Neural cell (in vitro differentiated cells): Measurements from ENCODE around the gene SLC4A7. TPM values are rescaled to one million over a fixed set of nuclear protein-coding genes. Genes with fewer than 3 reads are reported as not detected.

Experiments used
- H2AFZ ChIP-seq: fragments of 200-600, 300-800 bp; sonication (generic), shearing (Covaris generic); 2 replicates; pipeline ENCODE4 v1.6.0; 2014; ENCODE audit warnings: low read depth, mild to moderate bottlenecking, antibody characterized with exemption, low read length, moderate library complexity
- H3F3A ChIP-seq: fragments of 200-600 bp; shearing (Covaris generic); 2 replicates; pipeline ENCODE4 v1.6.1; 2016; ENCODE audit warnings: mild to moderate bottlenecking, moderate library complexity, mixed read lengths, antibody characterized with exemption, low read length; ENCODE audit not compliant: insufficient read depth, poor library complexity, severe bottlenecking
- H3K27ac ChIP-seq: fragments of 200-600, 300-800 bp; sonication (generic), shearing (Covaris generic); 2 replicates; pipeline ENCODE4 v1.5.1; 2014; ENCODE audit warnings: mild to moderate bottlenecking, low read length, moderate library complexity
- H3K27me3 ChIP-seq: fragments of 300-800, 200-600 bp; sonication (generic), shearing (Covaris generic); 2 replicates; pipeline ENCODE4 v1.6.0; 2014; ENCODE audit warnings: mild to moderate bottlenecking, low read depth, low read length, moderate library complexity; ENCODE audit not compliant: insufficient read depth
- H3K36me3 ChIP-seq: fragments of 300-800, 200-600 bp; sonication (generic), shearing (Covaris generic); 2 replicates; pipeline ENCODE4 v1.5.1; 2014; ENCODE audit warnings: mild to moderate bottlenecking, antibody characterized with exemption, low read length, moderate library complexity; ENCODE audit not compliant: insufficient read depth
- H3K4me2 ChIP-seq: fragments of 300-800, 200-600 bp; sonication (generic), shearing (Covaris generic); 2 replicates; pipeline ENCODE4 v1.6.0; 2014; ENCODE audit warnings: mild to moderate bottlenecking, low read length
- H3K4me3 ChIP-seq: fragments of 300-800, 200-600 bp; sonication (generic), shearing (Covaris generic); 2 replicates; pipeline ENCODE4 v1.5.1; 2014; ENCODE audit warnings: mild to moderate bottlenecking, low read length, moderate library complexity
- H3K79me2 ChIP-seq: fragments of 200-600 bp; shearing (Covaris generic); replicated peaks from 2 replicates; pipeline ENCODE4 v1.6.0; 2014; ENCODE audit warnings: mild to moderate bottlenecking, low read length, moderate library complexity; ENCODE audit not compliant: insufficient read depth
- H3K9ac ChIP-seq: fragments of 300-800, 200-600 bp; sonication (generic), shearing (Covaris generic); 2 replicates; pipeline ENCODE4 v1.6.1; 2016; ENCODE audit warnings: mild to moderate bottlenecking, low read length, mixed read lengths
- H3K9me2 ChIP-seq: fragments of 200-600 bp; shearing (Covaris generic); 2 replicates; pipeline ENCODE4 v1.6.1; 2016; ENCODE audit warnings: mild to moderate bottlenecking, low read length, mixed read lengths; ENCODE audit not compliant: insufficient read depth
- H3K9me3 ChIP-seq: fragments of 200-600, 300-800 bp; sonication (generic), shearing (Covaris generic); 2 replicates; pipeline ENCODE4 v1.6.1; 2016; ENCODE audit warnings: mild to moderate bottlenecking, mixed run types, low read length, moderate library complexity, mixed read lengths
- H4K20me1 ChIP-seq: fragments of 200-600 bp; shearing (Covaris generic); 2 replicates; pipeline ENCODE4 v1.6.1; 2016; ENCODE audit warnings: mild to moderate bottlenecking, mixed run types; ENCODE audit not compliant: insufficient read depth
- EP300 ChIP-seq: fragments of 450-650 bp; conservative IDR thresholded peaks from 2 replicates; pipeline ENCODE4 v1.6.1; 2014; ENCODE audit warnings: antibody characterized with exemption, mild to moderate bottlenecking, moderate library complexity; ENCODE audit not compliant: poor library complexity, severe bottlenecking
- EZH2 ChIP-seq: fragments of 200-600, 300-800 bp; shearing (Covaris generic), sonication (generic); IDR thresholded peaks from 2 replicates; pipeline ENCODE4 v1.6.1; 2014; ENCODE audit warnings: antibody characterized with exemption, low read length, borderline replicate concordance, mild to moderate bottlenecking; ENCODE audit not compliant: insufficient read depth, poor library complexity, severe bottlenecking
- MXI1 ChIP-seq: fragments of 450-650 bp; conservative IDR thresholded peaks from 2 replicates; pipeline ENCODE4 v1.6.1; 2014; ENCODE audit warnings: antibody characterized with exemption, mild to moderate bottlenecking; ENCODE audit not compliant: poor library complexity, severe bottlenecking
- POLR2AphosphoS5 ChIP-seq: IDR thresholded peaks from 2 replicates; pipeline ENCODE4 v1.6.1; 2012
- RAD21 ChIP-seq: fragments of 450-650 bp; conservative IDR thresholded peaks from 2 replicates; pipeline ENCODE4 v1.6.1; 2014; ENCODE audit warnings: antibody characterized with exemption, mild to moderate bottlenecking, moderate library complexity
- SMC3 ChIP-seq: fragments of 450-650 bp; conservative IDR thresholded peaks from 2 replicates; pipeline ENCODE4 v1.6.1; 2014; ENCODE audit warnings: antibody characterized with exemption, mild to moderate bottlenecking, moderate library complexity; ENCODE audit not compliant: poor library complexity
- TAF1 ChIP-seq: IDR thresholded peaks from 2 replicates; pipeline ENCODE4 v1.6.1; 2012; ENCODE audit warnings: low read depth
- polyA plus RNA-seq: library from polyadenylated mRNA; depleted of rRNA; stranded (reverse); fragments of >200 nt; gene quantifications from 2 replicates; pipeline ENCODE4 v1.2.3, GENCODE V29; 2014
- TF ChIP-seq, protein P1 (sequence below): fragments of 450-650 bp; IDR thresholded peaks from 2 replicates; pipeline ENCODE4 v1.5.1; 2014; ENCODE audit warnings: antibody characterized with exemption, mild to moderate bottlenecking, moderate library complexity; ENCODE audit not compliant: poor library complexity, severe bottlenecking
- TF ChIP-seq, protein P2 (sequence below): IDR thresholded peaks from 2 replicates; pipeline ENCODE4 v1.6.1; 2012; ENCODE audit warnings: borderline replicate concordance

Gene SLC4A7
- polyA plus RNA-seq, 1 donor from 2014 or later = 96.9 TPM

DNA sequence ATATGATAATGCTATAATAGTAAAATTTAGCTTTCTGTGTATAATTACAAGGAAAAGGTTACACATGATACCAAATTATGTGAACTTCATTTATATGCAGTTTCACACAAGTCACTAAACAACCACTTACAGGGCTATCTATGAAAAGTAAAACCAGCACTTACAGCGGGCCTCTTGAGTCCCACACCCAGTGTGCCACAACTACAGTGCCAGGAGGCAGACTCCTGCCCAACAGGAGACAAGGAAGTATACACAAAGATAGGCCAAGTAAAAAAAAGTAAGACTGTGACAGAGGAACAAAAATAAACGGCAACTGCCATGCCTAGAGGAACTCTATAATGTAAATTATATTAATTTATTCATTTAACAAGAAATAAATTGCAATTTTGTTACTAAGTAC is 61.6 kb downstream of the SLC4A7 start:
- Histone ChIP-seq H3K9me2 (no peaks in the 10 kb centered on the region), H3K4me2 (no peak overlapping the region), H3K9me3 (no peaks in the 10 kb centered on the region), H3K9ac (no peak overlapping the region), H3K4me3 (no peak overlapping the region), H2AFZ (no peak overlapping the region), H3K27me3 (no peaks in the 10 kb centered on the region), H3K27ac (no peak overlapping the region), H3K36me3 (peaks cover 11% of the 10 kb centered on the region), H4K20me1 (no peaks in the 10 kb centered on the region), H3F3A (no peaks in the 10 kb centered on the region), H3K79me2 (no peaks in the 10 kb centered on the region)
- TF ChIP-seq, protein P1, sequence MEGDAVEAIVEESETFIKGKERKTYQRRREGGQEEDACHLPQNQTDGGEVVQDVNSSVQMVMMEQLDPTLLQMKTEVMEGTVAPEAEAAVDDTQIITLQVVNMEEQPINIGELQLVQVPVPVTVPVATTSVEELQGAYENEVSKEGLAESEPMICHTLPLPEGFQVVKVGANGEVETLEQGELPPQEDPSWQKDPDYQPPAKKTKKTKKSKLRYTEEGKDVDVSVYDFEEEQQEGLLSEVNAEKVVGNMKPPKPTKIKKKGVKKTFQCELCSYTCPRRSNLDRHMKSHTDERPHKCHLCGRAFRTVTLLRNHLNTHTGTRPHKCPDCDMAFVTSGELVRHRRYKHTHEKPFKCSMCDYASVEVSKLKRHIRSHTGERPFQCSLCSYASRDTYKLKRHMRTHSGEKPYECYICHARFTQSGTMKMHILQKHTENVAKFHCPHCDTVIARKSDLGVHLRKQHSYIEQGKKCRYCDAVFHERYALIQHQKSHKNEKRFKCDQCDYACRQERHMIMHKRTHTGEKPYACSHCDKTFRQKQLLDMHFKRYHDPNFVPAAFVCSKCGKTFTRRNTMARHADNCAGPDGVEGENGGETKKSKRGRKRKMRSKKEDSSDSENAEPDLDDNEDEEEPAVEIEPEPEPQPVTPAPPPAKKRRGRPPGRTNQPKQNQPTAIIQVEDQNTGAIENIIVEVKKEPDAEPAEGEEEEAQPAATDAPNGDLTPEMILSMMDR = no peak
- TF ChIP-seq POLR2AphosphoS5 (no peak), EP300 (no peak), SMC3 (no peak), TAF1 (no peak)
- TF ChIP-seq, protein P2, sequence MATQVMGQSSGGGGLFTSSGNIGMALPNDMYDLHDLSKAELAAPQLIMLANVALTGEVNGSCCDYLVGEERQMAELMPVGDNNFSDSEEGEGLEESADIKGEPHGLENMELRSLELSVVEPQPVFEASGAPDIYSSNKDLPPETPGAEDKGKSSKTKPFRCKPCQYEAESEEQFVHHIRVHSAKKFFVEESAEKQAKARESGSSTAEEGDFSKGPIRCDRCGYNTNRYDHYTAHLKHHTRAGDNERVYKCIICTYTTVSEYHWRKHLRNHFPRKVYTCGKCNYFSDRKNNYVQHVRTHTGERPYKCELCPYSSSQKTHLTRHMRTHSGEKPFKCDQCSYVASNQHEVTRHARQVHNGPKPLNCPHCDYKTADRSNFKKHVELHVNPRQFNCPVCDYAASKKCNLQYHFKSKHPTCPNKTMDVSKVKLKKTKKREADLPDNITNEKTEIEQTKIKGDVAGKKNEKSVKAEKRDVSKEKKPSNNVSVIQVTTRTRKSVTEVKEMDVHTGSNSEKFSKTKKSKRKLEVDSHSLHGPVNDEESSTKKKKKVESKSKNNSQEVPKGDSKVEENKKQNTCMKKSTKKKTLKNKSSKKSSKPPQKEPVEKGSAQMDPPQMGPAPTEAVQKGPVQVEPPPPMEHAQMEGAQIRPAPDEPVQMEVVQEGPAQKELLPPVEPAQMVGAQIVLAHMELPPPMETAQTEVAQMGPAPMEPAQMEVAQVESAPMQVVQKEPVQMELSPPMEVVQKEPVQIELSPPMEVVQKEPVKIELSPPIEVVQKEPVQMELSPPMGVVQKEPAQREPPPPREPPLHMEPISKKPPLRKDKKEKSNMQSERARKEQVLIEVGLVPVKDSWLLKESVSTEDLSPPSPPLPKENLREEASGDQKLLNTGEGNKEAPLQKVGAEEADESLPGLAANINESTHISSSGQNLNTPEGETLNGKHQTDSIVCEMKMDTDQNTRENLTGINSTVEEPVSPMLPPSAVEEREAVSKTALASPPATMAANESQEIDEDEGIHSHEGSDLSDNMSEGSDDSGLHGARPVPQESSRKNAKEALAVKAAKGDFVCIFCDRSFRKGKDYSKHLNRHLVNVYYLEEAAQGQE = no peak

DNA sequence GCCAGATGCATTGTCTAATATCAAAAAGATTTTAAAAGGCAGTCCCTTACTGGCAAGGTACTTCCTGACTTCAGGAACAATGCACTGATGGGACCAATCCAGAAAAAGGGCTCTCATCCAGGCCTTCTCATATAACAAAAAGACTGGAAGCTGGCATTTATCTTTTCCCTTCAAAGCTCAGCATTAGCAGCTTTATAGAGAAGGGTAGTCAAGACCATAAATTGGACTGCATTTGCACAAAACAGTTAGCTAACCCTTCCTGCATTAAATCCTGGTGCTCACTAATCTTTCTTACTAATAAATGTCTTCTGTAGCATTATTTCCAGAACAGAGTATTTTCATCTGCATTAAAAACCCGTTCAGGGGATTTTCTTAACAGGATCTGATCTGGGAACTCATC is 69.0 kb downstream of the SLC4A7 start:
- Histone ChIP-seq H3K9ac (no peak overlapping the region), H3K4me3 (no peak overlapping the region), H3K27me3 (no peaks in the 10 kb centered on the region), H3K27ac (no peak overlapping the region), H3K4me2 (no peak overlapping the region), H3K9me3 (no peaks in the 10 kb centered on the region), H3F3A (peaks cover 4% of the 10 kb centered on the region), H4K20me1 (no peaks in the 10 kb centered on the region), H3K79me2 (no peaks in the 10 kb centered on the region), H2AFZ (no peak overlapping the region), H3K9me2 (no peaks in the 10 kb centered on the region), H3K36me3 (peaks cover 13% of the 10 kb centered on the region)
- no peak for TF ChIP-seq SMC3
- TF ChIP-seq, protein P2 = no peak
- TF ChIP-seq POLR2AphosphoS5 = no peak
- TF ChIP-seq, protein P1 = no peak
- no peak for TF ChIP-seq RAD21
- no peak for TF ChIP-seq MXI1
- TF ChIP-seq EZH2 = no peak
- no peak for TF ChIP-seq EP300
- TF ChIP-seq TAF1 = no peak
